Forelimb muscle (tissue), 1 donor: Measurements from ENCODE around the gene MRPS12. TPM values are rescaled to one million over a fixed set of nuclear protein-coding genes. Genes with fewer than 3 reads are reported as not detected.
"Not testable (repeated sequence)": the region's sequence is repeated elsewhere in the genome, so short reads cannot be mapped to it uniquely, and the experiment has no call there.

ENCODE experiments used
- DNase-seq: peaks from one replicate; pipeline ENCODE4 v3.0.0-alpha.2; 2013; ENCODE audit warnings: low read depth
- polyA plus RNA-seq: library from polyadenylated mRNA; unstranded; fragments of 120-200 nt; gene quantifications from one replicate; pipeline ENCODE4 v1.2.1, GENCODE V29; 2013; ENCODE audit not compliant: insufficient read length

The MRPS12 gene
- polyA plus RNA-seq, result 18.5 TPM

DNA sequence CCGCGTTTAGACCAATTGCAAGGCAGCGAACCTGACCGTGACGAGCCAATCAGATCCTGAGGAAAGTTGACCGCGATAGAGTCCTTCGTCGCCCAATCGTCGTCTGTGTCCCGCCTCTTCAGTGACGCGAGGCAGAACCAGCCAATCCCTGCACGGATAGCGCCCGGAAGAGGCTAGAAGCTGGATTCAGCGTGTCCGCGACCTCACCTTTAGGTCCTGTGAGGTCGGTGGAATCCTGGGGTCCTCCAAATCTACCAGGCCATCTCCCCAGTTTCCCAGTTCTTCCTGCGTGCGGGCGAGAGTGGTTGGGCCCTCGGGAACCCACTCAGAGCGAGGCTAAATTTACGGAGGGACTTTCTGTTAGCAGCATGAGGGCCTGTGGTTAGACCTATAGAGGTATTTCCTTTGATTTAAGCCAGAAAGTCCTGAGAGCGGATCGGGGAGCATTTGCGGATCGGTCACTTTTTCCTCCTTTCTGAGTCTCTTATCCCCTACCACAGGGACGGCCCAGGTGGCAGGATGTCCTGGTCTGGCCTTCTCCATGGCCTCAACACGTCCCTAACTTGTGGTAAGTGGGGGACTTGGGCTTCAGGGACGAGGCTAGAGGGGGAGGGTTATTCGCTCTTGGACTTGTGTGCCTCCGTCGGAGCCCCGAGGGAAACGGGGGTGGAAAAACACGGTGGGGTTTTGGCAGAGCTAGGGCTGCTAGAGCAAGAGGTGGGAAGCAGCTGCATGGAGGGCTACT lies at the start of gene MRPS12:
TSS of gene MRPS12 (plus strand) at position 169 of the 745 bp plus-strand sequence. CDS start at position 520, 351 bp downstream.
- DNase-seq, result peak; percentile 99

DNA sequence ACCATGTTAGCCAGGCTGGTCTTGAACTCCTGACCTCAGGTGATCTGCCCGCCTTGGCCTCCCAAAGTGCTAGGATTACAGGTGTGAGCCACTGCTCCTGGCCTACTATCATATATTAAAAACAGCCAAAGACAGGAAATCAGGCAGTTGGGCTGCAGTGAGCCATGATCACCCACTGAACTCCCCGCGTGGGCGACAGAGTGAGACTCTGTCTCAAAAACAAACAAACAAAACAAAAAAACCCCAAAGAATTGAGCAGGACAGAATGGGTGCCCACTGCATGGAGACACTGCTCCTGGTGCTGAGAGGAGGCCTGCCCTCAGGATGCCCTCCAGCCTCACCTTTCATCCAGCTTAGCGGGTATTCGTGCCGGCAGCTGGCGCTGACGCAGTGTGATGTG lies 47.5 kb upstream of the MRPS12 start:
- DNase-seq, result no peak

DNA sequence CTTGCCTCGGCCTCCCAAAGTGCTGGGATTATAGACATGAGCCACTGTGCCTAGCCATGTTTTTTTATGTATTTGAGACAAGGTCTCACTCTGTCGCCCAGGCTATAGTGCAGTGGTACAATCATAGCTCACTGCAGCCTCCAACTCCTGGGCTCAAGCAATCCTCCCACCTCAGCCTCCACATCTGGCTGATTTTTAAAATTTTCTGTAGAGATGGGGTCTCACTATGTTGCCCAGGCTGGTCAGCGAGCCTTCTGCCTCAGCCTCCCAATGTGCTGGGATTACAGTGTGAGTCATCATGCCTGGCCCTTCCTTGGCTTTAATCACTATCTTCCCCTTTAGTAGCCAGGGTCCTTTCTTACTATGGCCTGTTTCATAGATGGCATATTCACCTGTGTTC lies 46.1 kb upstream of the MRPS12 start:
- not testable (repeated sequence) for DNase-seq

DNA sequence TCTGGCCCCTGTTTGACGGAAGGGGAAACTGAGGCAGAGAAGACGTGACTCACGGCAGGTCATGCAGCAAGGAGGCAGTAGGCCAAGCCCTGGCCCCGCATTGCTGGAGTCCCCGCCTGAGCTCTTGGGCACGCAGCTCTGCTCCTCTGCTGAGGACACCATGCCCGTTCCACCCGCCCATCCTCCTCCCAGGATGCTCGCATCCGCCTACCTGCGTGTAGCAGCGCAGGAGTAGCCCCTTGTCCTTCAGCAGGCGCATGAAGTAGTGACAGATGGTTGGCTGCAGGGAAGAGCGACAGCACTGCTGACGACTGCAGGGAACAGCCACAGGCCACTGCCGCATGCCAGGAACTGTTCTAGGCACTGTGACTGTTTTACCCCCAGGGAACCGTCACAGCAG lies 41.9 kb upstream of the MRPS12 start:
- DNase-seq, result no peak

DNA sequence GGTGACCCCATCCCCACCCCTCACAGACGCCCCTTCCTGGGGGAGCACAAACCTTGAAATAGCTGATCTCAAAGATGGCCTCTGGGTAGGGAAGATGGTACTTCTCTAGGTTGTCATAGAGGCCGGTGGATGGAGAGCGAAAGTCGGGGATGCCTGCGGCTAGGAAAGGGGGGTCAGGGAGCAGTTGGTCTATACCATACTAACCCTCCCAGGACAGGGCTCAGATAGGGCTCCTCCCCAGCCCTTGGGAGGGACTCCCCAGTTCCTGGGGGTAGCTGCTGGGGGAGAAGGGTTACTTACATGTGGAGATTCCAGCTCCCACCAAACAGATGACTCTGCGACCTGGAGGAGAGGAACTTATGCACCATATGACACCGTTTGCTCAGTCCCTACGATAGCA lies 40.9 kb upstream of the MRPS12 start:
- DNase-seq, result no peak

DNA sequence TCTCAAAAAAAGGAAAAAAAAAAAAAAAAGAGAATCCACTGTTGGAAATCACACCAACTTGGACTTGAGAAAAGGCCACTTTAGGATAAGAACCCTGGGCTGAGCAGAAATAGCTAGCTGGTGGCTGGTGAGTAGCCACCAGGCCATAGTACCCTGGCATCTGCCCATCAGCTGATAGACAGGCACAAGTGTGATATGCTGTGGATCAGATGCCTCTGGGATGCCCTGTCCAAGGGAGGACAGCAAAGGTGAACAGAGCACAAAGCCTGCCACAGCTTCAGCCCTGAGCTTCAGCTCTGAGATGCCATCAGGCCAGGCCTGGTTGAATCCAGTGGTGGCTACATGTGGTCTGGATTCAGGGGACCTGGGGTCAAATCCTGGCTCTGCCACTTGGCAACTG lies 40.1 kb upstream of the MRPS12 start:
- no peak for DNase-seq

DNA sequence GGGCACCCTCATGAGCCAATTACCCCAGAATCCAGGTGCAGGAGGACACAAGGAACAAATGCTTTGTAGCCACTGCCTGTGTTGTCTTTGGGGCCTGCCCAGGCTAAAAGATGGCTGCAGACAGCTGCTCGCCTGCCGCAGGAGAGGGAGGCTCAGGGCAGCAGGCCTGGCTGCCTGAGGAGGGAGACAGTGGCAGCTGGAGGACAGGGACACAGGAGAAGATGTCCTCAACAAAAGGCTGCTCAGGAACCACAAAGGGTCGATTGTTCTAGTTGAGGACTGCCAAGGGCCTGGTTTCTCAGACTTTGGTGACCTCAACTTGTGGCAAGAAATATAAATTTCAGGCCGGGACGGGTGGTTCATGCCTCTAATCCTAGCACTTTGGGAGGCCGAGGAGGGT lies 39.0 kb upstream of the MRPS12 start:
- no peak for DNase-seq

DNA sequence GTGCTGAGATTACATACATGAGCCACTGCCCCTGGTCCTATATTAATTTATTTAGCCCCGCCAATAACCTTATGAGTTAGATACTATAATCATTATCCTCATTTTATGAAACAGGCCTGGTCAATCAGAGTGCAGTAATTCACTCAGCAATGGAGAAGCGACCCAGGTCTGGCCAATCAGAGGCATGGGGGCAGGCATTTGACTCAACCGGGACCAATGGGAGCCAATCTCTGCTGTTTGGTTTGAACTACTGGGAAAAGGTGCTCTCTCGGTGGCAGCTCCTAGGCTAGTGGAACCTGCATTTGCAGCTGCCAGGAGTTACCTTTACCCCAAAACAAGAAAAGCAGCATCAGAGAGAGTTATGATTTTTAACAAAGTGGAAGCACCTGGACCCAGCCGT lies 37.9 kb upstream of the MRPS12 start:
- DNase-seq, result no peak

DNA sequence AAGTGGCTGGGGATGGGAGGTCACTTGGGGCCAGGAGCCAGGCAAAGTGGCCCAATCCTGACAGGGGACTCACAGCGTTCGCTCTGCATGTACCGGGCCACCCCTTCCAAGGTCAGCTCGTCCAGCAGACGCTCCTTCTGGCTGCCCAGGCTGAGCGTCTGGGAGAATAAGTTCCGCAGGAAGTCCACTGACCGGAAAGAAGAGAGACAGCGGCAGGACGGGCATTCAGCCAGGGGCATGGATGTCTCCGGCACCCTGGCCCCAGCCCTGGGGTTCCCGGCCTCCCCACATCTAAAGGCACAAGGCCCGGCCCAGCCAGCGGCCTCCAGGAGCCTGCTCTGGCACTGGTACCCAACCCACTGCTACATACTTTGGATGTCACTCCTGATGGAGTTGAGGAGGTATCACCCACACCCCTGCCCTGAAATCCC lies 37.4 kb upstream of the MRPS12 start:
- DNase-seq, result no peak

DNA sequence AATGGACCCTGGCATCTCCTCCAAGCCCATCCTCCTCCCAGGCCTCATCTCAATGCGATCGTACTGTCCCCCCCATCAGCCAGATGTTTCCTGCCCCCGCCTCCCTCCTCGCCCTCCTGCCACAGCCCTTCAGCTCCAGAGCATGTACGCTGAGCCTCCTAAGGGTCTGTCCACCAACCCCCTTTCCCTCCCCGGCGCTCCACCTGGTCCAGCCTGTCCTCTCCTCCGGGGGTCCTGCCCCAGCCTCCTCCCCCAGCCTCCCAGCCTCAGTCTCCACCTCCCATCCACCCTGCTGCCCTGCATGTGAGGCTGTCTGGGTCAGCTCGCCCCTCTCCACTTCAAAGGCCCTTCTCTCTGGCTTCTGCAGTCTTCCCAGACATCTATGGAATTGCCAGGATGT lies 35.8 kb upstream of the MRPS12 start:
- no peak for DNase-seq

DNA sequence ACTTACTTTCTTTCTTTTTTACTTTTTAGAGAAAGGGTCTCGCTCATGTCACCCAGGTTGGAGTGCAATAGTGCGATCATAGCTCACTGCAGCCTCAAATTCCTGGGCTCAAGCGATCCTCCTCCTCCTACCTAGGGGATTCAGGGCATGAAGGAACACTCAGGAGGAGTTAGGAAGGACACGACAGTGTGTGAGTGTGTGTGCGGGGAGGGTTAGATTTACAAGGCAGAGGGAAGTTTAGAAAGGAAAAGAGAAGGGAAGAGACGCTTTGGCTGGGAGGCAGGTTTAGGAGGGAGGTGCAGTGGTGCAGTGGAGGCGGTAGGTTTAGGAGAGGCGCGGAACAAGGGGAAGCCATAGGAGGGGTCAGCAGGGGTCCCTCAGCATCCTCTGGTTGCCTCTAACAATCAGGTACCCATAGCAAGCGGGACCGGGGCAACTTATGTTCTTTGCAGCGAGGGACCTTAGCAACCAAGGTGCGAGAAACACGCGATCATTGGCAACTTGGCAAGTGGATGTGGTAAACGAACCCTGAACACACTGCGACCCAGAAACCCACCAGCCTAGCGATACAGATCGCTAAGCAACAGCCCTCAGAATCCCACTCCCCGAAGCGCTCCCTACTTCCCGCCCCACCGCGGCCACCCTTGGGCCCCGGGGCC lies 31.8 kb upstream of the MRPS12 start:
- no peak for DNase-seq

DNA sequence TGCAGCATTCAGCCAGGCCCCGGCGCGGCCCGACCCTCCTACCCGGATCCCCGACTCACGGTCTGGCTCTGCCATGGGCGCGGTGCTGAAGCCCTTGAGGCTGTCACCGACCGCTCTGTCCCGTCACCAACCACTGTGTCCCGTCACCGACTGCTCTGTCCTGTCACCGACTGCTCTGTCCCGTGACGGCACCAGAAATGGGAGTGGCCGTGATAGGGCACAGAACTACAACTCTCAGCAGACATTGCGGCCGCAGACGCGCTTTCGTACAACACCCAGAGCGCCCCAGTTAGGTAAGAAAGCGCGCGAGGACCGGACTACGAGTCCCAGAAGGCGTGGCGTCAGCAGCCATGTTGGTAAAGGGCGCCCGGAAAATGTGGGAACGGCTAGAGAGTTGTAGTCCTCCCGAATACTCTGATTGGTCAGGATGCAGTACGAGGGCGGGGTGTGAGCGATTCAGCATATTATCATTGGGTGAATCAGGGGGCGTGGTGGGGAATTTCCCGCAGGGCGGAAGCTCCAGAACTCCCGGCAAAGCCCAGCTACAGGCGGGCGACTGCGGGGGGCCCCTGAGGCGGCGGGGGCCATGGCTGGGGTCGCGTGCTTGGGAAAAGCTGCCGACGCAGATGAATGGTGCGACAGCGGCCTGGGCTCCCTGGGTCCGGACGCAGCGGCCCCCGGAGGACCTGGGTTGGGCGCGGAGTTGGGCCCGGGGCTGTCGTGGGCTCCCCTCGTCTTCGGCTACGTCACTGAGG lies 31.1 kb upstream of the MRPS12 start, which contains the start of the genes NFKBIB and SIRT2:
TSS of gene NFKBIB (plus strand) at position 523 of the 755 bp plus-strand sequence. CDS start at position 587, 64 bp downstream.
TSS of gene SIRT2 (minus strand) at position 172 of the 755 bp plus-strand sequence. CDS start at position 75, 97 bp downstream.
- DNase-seq, result peak; percentile 99

DNA sequence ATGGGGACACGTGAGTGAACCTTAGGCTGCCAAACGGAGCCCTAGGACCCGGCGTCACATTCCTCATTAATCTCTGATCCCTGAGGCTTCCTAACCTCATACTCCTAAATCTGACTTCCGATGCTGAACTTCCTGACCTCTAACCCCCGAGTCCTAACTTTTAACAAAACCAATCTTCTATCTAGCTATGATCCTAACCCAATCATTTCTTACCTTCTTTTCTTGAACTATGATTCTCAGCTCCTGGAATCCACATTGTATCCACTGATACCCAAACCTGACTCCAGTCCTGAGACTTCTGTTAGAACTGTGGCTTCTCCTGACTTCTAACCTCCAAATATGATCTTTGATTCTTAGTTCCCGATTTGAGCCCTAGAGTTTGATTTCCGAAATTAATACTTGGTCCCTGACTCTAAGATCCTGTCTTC lies 30.5 kb upstream of the MRPS12 start:
- DNase-seq, result no peak

DNA sequence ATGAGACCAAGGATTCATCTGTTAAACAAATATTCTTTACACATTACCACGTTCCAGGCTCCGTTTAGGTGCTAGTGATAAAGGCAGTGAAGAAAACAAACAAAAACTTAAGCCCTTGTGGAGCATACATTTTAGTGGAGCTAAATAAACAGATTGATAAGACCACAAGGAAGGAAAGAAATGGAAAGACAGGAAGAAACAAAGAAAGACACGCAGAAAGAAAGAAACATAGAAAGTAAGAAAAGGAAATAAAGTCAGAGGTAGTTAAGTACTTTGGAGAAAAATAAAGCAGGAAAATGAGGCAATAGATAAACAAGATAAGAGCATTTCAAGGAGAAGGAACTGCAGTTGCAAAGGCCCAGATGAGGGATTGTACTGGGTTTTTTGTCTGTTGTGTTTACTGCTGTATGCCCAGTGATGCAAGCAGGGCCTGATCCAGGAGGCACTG lies 30.0 kb upstream of the MRPS12 start:
- DNase-seq, result no peak

DNA sequence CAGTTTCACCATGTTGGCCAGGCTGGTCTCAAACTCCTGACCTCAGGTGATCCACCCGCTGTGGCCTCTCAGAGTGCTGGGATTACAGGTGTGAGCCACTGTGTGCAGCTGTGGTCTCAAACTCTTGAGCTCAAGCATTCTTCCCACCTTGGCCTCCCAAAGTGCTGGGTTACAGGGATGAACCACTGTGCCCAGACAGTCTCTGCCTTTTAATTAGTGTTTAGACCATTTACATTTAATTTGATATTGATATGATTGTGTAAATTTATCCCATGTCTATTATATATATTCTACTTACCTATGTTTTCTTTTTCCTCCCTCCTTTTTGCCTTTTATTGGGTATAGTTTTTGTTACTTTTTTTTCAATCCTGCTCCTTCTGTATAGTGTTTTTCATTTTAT lies 29.1 kb upstream of the MRPS12 start:
- DNase-seq, result no peak

DNA sequence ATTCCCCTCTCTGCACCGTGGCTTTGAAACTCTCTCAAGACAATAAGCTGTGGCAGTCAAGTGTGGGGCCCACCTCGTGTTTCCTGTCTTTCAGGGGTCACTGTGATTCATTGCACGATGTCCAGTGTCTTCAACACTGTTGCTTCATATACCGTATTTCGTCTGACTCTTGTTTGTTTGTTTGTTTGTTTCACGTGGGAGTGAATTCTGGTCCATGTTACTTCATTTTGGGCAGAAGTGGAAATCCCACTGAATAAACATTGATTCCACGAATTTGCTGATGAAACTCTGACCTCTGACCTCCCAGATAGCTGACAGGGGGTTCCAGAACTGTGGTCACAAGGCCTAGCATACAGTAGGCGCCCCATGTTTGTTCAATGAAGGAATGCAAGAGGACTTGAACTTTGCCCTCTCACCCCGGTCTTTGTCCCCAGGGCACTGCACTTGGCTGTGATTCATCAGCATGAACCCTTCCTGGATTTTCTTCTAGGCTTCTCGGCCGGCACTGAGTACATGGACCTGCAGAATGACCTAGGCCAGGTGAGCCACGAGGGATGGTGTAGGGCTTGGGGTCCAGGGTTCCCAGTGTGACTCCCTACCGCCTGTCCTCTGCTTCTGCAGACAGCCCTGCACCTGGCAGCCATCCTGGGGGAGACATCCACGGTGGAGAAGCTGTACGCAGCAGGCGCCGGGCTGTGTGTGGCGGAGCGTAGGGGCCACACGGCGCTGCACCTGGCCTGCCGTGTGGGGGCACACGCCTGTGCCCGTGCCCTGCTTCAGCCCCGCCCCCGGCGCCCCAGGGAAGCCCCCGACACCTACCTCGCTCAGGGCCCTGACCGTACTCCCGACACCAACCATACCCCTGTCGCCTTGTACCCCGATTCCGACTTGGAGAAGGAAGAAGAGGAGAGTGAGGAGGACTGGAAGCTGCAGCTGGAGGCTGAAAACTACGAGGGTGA lies 25.9 kb upstream of the MRPS12 start:
- DNase-seq, result no peak

DNA sequence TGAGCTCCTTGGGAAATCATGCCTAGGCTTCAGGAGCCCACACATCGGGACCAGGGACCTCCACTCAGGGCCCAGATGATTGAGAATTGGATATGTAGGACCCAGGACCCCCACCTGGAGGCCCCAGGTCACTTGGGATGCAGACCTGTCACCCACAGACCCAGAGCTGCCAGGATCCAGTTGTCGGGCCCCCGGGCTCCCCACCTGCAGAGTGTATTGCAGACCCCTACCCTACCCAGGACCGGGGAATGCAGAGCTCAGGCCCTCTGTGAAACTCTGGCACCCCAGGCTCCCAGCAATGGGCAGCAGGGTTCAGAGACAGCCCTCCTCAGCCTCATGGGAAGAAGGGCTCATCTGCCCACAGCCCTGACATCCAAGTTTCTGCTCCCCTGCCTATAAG lies 25.1 kb upstream of the MRPS12 start:
- DNase-seq, result no peak

DNA sequence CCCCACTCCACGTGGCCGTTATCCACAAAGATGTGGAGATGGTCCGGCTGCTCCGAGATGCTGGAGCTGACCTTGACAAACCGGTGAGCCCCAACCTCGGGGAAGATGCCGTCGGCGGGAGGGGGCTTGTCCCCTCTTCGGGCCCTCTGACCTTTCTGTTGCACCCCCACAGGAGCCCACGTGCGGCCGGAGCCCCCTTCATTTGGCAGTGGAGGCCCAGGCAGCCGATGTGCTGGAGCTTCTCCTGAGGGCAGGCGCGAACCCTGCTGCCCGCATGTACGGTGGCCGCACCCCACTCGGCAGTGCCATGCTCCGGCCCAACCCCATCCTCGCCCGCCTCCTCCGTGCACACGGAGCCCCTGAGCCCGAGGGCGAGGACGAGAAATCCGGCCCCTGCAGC lies 23.5 kb upstream of the MRPS12 start:
- no peak for DNase-seq

DNA sequence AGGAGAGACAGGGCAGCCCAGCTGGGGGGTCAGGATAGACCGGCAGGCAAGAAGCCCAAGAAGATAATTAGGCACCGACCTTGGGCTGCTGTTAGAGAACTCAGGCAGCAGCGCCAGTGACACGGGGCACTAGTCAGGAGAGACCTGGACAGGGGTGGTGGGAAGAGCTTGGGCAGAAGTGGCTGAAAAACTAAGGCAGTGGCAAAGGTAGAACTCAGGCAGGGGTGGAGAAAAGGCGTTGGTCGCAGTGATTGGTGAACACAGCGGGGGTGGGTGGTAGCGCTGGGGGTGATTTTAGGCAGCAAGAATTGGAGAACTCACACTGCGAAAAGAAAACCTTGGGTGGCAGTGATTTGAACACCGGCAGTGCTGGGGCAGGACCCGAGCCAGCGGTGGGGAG lies 23.1 kb upstream of the MRPS12 start:
- no peak for DNase-seq

DNA sequence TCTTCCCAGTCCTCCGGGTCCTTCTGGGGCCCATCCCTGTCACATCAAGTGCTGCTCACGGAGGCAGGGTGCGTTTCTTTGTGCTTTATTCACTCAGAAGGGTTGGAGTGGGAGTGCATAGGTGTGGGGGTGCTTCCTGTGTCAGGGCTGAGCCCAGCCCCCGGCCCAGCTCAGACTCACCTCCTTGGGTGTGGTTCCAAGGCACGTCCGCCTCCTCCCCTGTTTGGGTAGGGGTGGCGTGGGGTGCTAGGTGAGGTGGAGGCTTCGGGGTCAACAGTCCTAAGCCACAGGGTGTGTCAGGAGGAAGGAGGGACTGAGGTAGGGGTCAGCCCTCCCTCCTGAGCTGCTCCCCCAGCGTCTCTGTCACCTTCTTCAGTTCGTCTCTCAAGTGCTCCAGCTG lies 21.8 kb upstream of the MRPS12 start:
- DNase-seq, result no peak

DNA sequence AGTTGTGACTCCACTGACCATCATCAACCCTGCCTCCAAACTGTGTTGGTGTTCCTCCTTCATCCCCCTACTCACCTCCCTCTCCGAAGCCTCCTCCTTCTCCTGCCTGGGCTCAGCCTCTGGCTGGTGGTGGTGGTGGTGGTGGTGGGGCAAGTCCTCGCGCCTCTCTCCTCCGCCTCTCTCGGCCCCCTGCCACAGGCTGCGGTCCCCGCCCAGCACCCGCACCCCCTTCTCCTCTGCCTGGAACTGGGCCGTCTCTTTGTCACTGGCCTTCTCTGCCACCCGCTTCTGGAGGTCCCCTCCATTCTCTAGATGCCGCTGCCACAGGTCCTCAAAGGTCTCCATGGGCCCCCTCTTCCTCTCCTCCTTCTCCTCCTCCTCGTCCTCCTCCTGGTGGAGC lies 20.3 kb upstream of the MRPS12 start:
- DNase-seq, result no peak
